Measurements from ENCODE around the gene DNASE1.
A peak's percentile ranks its signal among the peaks of the same experiment; 100 is the strongest.

Gene DNASE1

GRCh38 chr16:3674513-3675295 is 20.2 kb downstream of the DNASE1 start:
- peaks cover 6% of the 10 kb centered on the region for H3K79me1 ChIP-seq (ENCODE audit: low read depth, low read length)
- H3K23ac ChIP-seq (ENCODE audit: low read depth, low read length, poor library complexity): peak overlapping the region; percentile 53
- H2BK12ac ChIP-seq (ENCODE audit: low read length): no peak overlapping the region
- H3K4me1 ChIP-seq (ENCODE audit: control insufficient read depth in 2 of 2, insufficient read depth in 1 of 2, low read depth in 1 of 2, low read length in 2 of 2): peaks cover 3 to 6% of the 10 kb centered on the region in 2 donors
- H4K8ac ChIP-seq (ENCODE audit: low read depth, low read length): no peak overlapping the region
- no CpG with 5 or more reads among the region's 34 CpGs for WGBS, 2 donors (ENCODE audit: extremely low coverage in 2 of 2, insufficient read length in 2 of 2, insufficient replicate concordance in 1 of 2)
- no peak overlapping the region for H4K91ac ChIP-seq (ENCODE audit: low read depth, low read length, poor library complexity)
- H3K4ac ChIP-seq (ENCODE audit: low read length): no peak overlapping the region
- H2BK5ac ChIP-seq (ENCODE audit: low read length): no peak overlapping the region
- peaks cover 0 to 6% of the 10 kb centered on the region in 2 donors for H3K9me3 ChIP-seq (replicated peaks in 1 of 2; ENCODE audit: control insufficient read depth in 2 of 2, insufficient read depth in 1 of 2, low read depth in 1 of 2, low read length in 2 of 2)
- H2BK15ac ChIP-seq (ENCODE audit: low read length): no peak overlapping the region
- H3K4me3 ChIP-seq (ENCODE audit: low read length in 2 of 2): no peak overlapping the region
- no peak overlapping the region for H3K4me2 ChIP-seq (ENCODE audit: insufficient read depth, low read length, poor library complexity, severe bottlenecking)
- no peaks in the 10 kb centered on the region for H3K27me3 ChIP-seq (ENCODE audit: control insufficient read depth in 3 of 3, insufficient read depth in 3 of 3, low read depth in 1 of 3, low read length in 3 of 3)
- no peak overlapping the region for H3K18ac ChIP-seq (ENCODE audit: low read length)
- H2AK5ac ChIP-seq (ENCODE audit: low read depth, low read length): no peak overlapping the region
- no peak overlapping the region for H2BK120ac ChIP-seq (ENCODE audit: low read depth, low read length)
- no peak for DNase-seq (ENCODE audit: low spot score)
- no peak overlapping the region for H3K9ac ChIP-seq (ENCODE audit: low read depth, low read length, poor library complexity)
- H2AFZ ChIP-seq (ENCODE audit: low read length): no peak overlapping the region
- H3K36me3 ChIP-seq (replicated peaks in 1 of 2; ENCODE audit: control insufficient read depth in 2 of 2, insufficient read depth in 2 of 2, low read length in 2 of 2): peaks cover 55 to 93% of the 10 kb centered on the region in 2 donors
- no peak overlapping the region for H3K27ac ChIP-seq (replicated peaks; ENCODE audit: low read length)
- H3K14ac ChIP-seq (ENCODE audit: low read length): no peak overlapping the region

- H2BK12ac ChIP-seq (ENCODE audit: low read length): no peak overlapping the region
- no peak overlapping the region for H3K4me3 ChIP-seq (ENCODE audit: low read length in 2 of 2)
- no peak overlapping the region for H4K8ac ChIP-seq (ENCODE audit: low read depth, low read length)
- H2AFZ ChIP-seq (ENCODE audit: low read length): no peak overlapping the region
- peaks cover 3 to 6% of the 10 kb centered on the region in 2 donors for H3K4me1 ChIP-seq (ENCODE audit: control insufficient read depth in 2 of 2, insufficient read depth in 1 of 2, low read depth in 1 of 2, low read length in 2 of 2)
- no peak overlapping the region for H3K4ac ChIP-seq (ENCODE audit: low read length)
- peak overlapping the region; percentile 14 for H3K23ac ChIP-seq (ENCODE audit: low read depth, low read length, poor library complexity)
- H3K9ac ChIP-seq (ENCODE audit: low read depth, low read length, poor library complexity): peak overlapping the region; percentile 30
- H3K4me2 ChIP-seq (ENCODE audit: insufficient read depth, low read length, poor library complexity, severe bottlenecking): no peak overlapping the region
- H3K18ac ChIP-seq (ENCODE audit: low read length): no peak overlapping the region
- peak overlapping the region; percentile 70 for H2BK5ac ChIP-seq (ENCODE audit: low read length)
- H4K91ac ChIP-seq (ENCODE audit: low read depth, low read length, poor library complexity): no peak overlapping the region
- no peak overlapping the region for H3K14ac ChIP-seq (ENCODE audit: low read length)
- H3K27ac ChIP-seq (replicated peaks; ENCODE audit: low read length): no peak overlapping the region
- no peak overlapping the region for H2BK15ac ChIP-seq (ENCODE audit: low read length)
- H2AK5ac ChIP-seq (ENCODE audit: low read depth, low read length): peak overlapping the region; percentile 42
- H2BK120ac ChIP-seq (ENCODE audit: low read depth, low read length): no peak overlapping the region
- WGBS, 2 donors (ENCODE audit: extremely low coverage in 2 of 2, insufficient read length in 2 of 2, insufficient replicate concordance in 1 of 2): no CpG with 5 or more reads among the region's 24 CpGs
- H3K79me1 ChIP-seq (ENCODE audit: low read depth, low read length): peaks cover 6% of the 10 kb centered on the region
- H3K27me3 ChIP-seq (ENCODE audit: control insufficient read depth in 3 of 3, insufficient read depth in 3 of 3, low read depth in 1 of 3, low read length in 3 of 3): no peaks in the 10 kb centered on the region
- DNase-seq (ENCODE audit: low spot score): no peak
- H3K9me3 ChIP-seq (replicated peaks in 1 of 2; ENCODE audit: control insufficient read depth in 2 of 2, insufficient read depth in 1 of 2, low read depth in 1 of 2, low read length in 2 of 2): peaks cover 0 to 6% of the 10 kb centered on the region in 2 donors
- peaks cover 61 to 95% of the 10 kb centered on the region in 2 donors for H3K36me3 ChIP-seq (replicated peaks in 1 of 2; ENCODE audit: control insufficient read depth in 2 of 2, insufficient read depth in 2 of 2, low read length in 2 of 2)
Measured at GRCh38 chr16:3675601-3676130, 21.2 kb downstream of the DNASE1 start.

GRCh38 chr16:3677994-3678393 is 23.5 kb downstream of the DNASE1 start:
- Histone ChIP-seq H3K4ac (ENCODE audit: low read length) (no peak overlapping the region), H3K18ac (ENCODE audit: low read length) (no peak overlapping the region), H2BK120ac (ENCODE audit: low read depth, low read length) (no peak overlapping the region), H2AFZ (ENCODE audit: low read length) (no peak overlapping the region), H3K9ac (ENCODE audit: low read depth, low read length, poor library complexity) (no peak overlapping the region), H2BK12ac (ENCODE audit: low read length) (no peak overlapping the region), H3K23ac (ENCODE audit: low read depth, low read length, poor library complexity) (no peak overlapping the region), H3K4me1 (ENCODE audit: control insufficient read depth in 2 of 2, insufficient read depth in 1 of 2, low read depth in 1 of 2, low read length in 2 of 2) (peaks cover 3 to 6% of the 10 kb centered on the region in 2 donors), H3K27me3 (ENCODE audit: control insufficient read depth in 3 of 3, insufficient read depth in 3 of 3, low read depth in 1 of 3, low read length in 3 of 3) (no peaks in the 10 kb centered on the region), H2BK15ac (ENCODE audit: low read length) (no peak overlapping the region), H4K8ac (ENCODE audit: low read depth, low read length) (no peak overlapping the region), H3K9me3 (replicated peaks in 1 of 2; ENCODE audit: control insufficient read depth in 2 of 2, insufficient read depth in 1 of 2, low read depth in 1 of 2, low read length in 2 of 2) (peaks cover 5 to 11% of the 10 kb centered on the region in 2 donors), H3K27ac (replicated peaks; ENCODE audit: low read length) (no peak overlapping the region), H3K4me2 (ENCODE audit: insufficient read depth, low read length, poor library complexity, severe bottlenecking) (no peak overlapping the region), H3K4me3 (ENCODE audit: low read length in 2 of 2) (no peak overlapping the region), H2BK5ac (ENCODE audit: low read length) (no peak overlapping the region), H3K36me3 (replicated peaks in 1 of 2; ENCODE audit: control insufficient read depth in 2 of 2, insufficient read depth in 2 of 2, low read length in 2 of 2) (peaks cover 57 to 96% of the 10 kb centered on the region in 2 donors), H3K14ac (ENCODE audit: low read length) (no peak overlapping the region), H2AK5ac (ENCODE audit: low read depth, low read length) (no peak overlapping the region), H3K79me1 (ENCODE audit: low read depth, low read length) (peaks cover 4% of the 10 kb centered on the region), H4K91ac (ENCODE audit: low read depth, low read length, poor library complexity) (no peak overlapping the region)
- no peak for DNase-seq (ENCODE audit: low spot score)
- no CpG with 5 or more reads among the region's 11 CpGs for WGBS, 2 donors (ENCODE audit: extremely low coverage in 2 of 2, insufficient read length in 2 of 2, insufficient replicate concordance in 1 of 2)

GRCh38 chr16:3681206-3681605 is 26.7 kb downstream of the DNASE1 start:
- DNase-seq (ENCODE audit: low spot score): no peak
- no peak overlapping the region for H3K9ac ChIP-seq (ENCODE audit: low read depth, low read length, poor library complexity)
- no peak overlapping the region for H2AFZ ChIP-seq (ENCODE audit: low read length)
- H2BK120ac ChIP-seq (ENCODE audit: low read depth, low read length): no peak overlapping the region
- H2BK5ac ChIP-seq (ENCODE audit: low read length): no peak overlapping the region
- no peaks in the 10 kb centered on the region for H3K27me3 ChIP-seq (ENCODE audit: control insufficient read depth in 3 of 3, insufficient read depth in 3 of 3, low read depth in 1 of 3, low read length in 3 of 3)
- H3K4me3 ChIP-seq (ENCODE audit: low read length in 2 of 2): no peak overlapping the region
- H3K4me2 ChIP-seq (ENCODE audit: insufficient read depth, low read length, poor library complexity, severe bottlenecking): no peak overlapping the region
- no peak overlapping the region for H4K8ac ChIP-seq (ENCODE audit: low read depth, low read length)
- no peak overlapping the region for H3K27ac ChIP-seq (replicated peaks; ENCODE audit: low read length)
- no peak overlapping the region for H3K18ac ChIP-seq (ENCODE audit: low read length)
- no peak overlapping the region for H4K91ac ChIP-seq (ENCODE audit: low read depth, low read length, poor library complexity)
- H3K4me1 ChIP-seq (ENCODE audit: control insufficient read depth in 2 of 2, insufficient read depth in 1 of 2, low read depth in 1 of 2, low read length in 2 of 2): no peaks in the 10 kb centered on the region
- H3K4ac ChIP-seq (ENCODE audit: low read length): no peak overlapping the region
- H2BK12ac ChIP-seq (ENCODE audit: low read length): no peak overlapping the region
- H3K79me1 ChIP-seq (ENCODE audit: low read depth, low read length): peaks cover 4% of the 10 kb centered on the region
- WGBS, 2 donors (ENCODE audit: extremely low coverage in 2 of 2, insufficient read length in 2 of 2, insufficient replicate concordance in 1 of 2): no CpG with 5 or more reads among the region's 3 CpGs
- no peak overlapping the region for H3K14ac ChIP-seq (ENCODE audit: low read length)
- H2BK15ac ChIP-seq (ENCODE audit: low read length): no peak overlapping the region
- H2AK5ac ChIP-seq (ENCODE audit: low read depth, low read length): no peak overlapping the region
- H3K23ac ChIP-seq (ENCODE audit: low read depth, low read length, poor library complexity): peak overlapping the region; percentile 22
- H3K9me3 ChIP-seq (replicated peaks in 1 of 2; ENCODE audit: control insufficient read depth in 2 of 2, insufficient read depth in 1 of 2, low read depth in 1 of 2, low read length in 2 of 2): peaks cover 2 to 11% of the 10 kb centered on the region in 2 donors
- peaks cover 44 to 94% of the 10 kb centered on the region in 2 donors for H3K36me3 ChIP-seq (replicated peaks in 1 of 2; ENCODE audit: control insufficient read depth in 2 of 2, insufficient read depth in 2 of 2, low read length in 2 of 2)
